ENCODE measurements around the gene TTC7B.

The TTC7B gene

GRCh38 chr14:90599748-90600507 lies 216.3 kb downstream of the TTC7B start:
- DNase-seq (ENCODE audit: low spot score), result no peak

- no peak for DNase-seq (ENCODE audit: low spot score)
These were observed 216.9 kb downstream of the TTC7B start for GRCh38 chr14:90599339-90599738.

GRCh38 chr14:90597961-90598360 lies 218.3 kb downstream of the TTC7B start:
- no peak for DNase-seq (ENCODE audit: low spot score)

- no peak for DNase-seq (ENCODE audit: low spot score)
These were observed 219.5 kb downstream of the TTC7B start for GRCh38 chr14:90596733-90597132.

GRCh38 chr14:90593254-90594040 lies 222.8 kb downstream of the TTC7B start:
- no peak for DNase-seq (ENCODE audit: low spot score)

GRCh38 chr14:90592655-90593054 lies 223.6 kb downstream of the TTC7B start:
- DNase-seq (ENCODE audit: low spot score), result no peak

- DNase-seq (ENCODE audit: low spot score), result no peak
These were observed 228.3 kb downstream of the TTC7B start for GRCh38 chr14:90587918-90588317.

GRCh38 chr14:90587252-90587910 lies 228.8 kb downstream of the TTC7B start:
- DNase-seq (ENCODE audit: low spot score), result no peak

GRCh38 chr14:90585106-90585505 lies 231.1 kb downstream of the TTC7B start:
- no peak for DNase-seq (ENCODE audit: low spot score)

GRCh38 chr14:90583916-90584605 lies 232.2 kb downstream of the TTC7B start:
- DNase-seq (ENCODE audit: low spot score), result no peak

GRCh38 chr14:90583427-90583826 lies 232.8 kb downstream of the TTC7B start:
- DNase-seq (ENCODE audit: low spot score), result no peak

- DNase-seq (ENCODE audit: low spot score), result no peak
These were observed 234.1 kb downstream of the TTC7B start for GRCh38 chr14:90582166-90582565.

GRCh38 chr14:90581745-90582144 lies 234.5 kb downstream of the TTC7B start:
- DNase-seq (ENCODE audit: low spot score), result no peak

- DNase-seq (ENCODE audit: low spot score), result no peak
These were observed 235.6 kb downstream of the TTC7B start for GRCh38 chr14:90580377-90581335.

GRCh38 chr14:90579816-90580215 lies 236.4 kb downstream of the TTC7B start:
- no peak for DNase-seq (ENCODE audit: low spot score)

GRCh38 chr14:90579088-90579487 lies 237.1 kb downstream of the TTC7B start:
- DNase-seq (ENCODE audit: low spot score), result no peak

- DNase-seq (ENCODE audit: low spot score), result no peak
These were observed 237.8 kb downstream of the TTC7B start for GRCh38 chr14:90578283-90578985.

- no peak for DNase-seq (ENCODE audit: low spot score)
These were observed 238.5 kb downstream of the TTC7B start for GRCh38 chr14:90577661-90578282.

- no peak for DNase-seq (ENCODE audit: low spot score)
These were observed 239.1 kb downstream of the TTC7B start for GRCh38 chr14:90576981-90577660.
